Endothelial cell of umbilical vein (primary cell): ENCODE data around the gene ADAMTS12. TPM values are rescaled to one million over a fixed set of nuclear protein-coding genes. Genes with fewer than 3 reads are reported as not detected.

Experiments used
- BruUV-seq: library from RNA; stranded (reverse); fragments of 400-500 nt; replicated peaks from 2 replicates; lab custom pipeline; 2021; lab: Mats Ljungman, UMichigan
- CTCF ChIA-PET: fragments of 300-600, 350-600 bp; sonication (Branson Sonifier 250); formaldehyde crosslinking; loops from one replicate; lab custom pipeline; 2021; ENCODE audit warnings: antibody characterized with exemption, inconsistent platforms; lab: Charles Lee
- POLR2A ChIA-PET: fragments of 300-600, 350-600 bp; sonication (Branson Sonifier 250); formaldehyde crosslinking; loops from one replicate; lab custom pipeline; 2021; ENCODE audit warnings: antibody characterized with exemption, inconsistent platforms; lab: Charles Lee
- DNase-seq: peaks from one replicate; pipeline ENCODE4 v3.0.0-alpha.2; 2011; ENCODE audit warnings: low read depth, low spot score
- FAIRE-seq: peaks from 2 replicates; lab custom pipeline; 2011; peaks lifted over from hg19 to GRCh38; lab: Jason Lieb, UNC
- H2AFZ ChIP-seq: 2 replicates; pipeline ENCODE4 v1.6.0; 2012; ENCODE audit warnings: low read depth, low read length, control low read depth, inconsistent platforms
- H3K27ac ChIP-seq: 2 replicates; pipeline ENCODE4 v1.5.1; 2011; ENCODE audit warnings: low read depth, mild to moderate bottlenecking, control low read depth, low read length, moderate library complexity; ENCODE audit not compliant: insufficient read depth
- H3K27me3 ChIP-seq, 2 experiments: 2 replicates each; pipeline versions ENCODE4 v1.6.0 to v1.6.1; 2011; ENCODE audit warnings: low read length in 2 of 2, mixed read lengths in 1 of 2; ENCODE audit not compliant: control insufficient read depth in 2 of 2, insufficient read depth in 2 of 2
- H3K36me3 ChIP-seq, 2 experiments: 2 replicates in 1 of 2; 3 replicates in 1 of 2; pipeline ENCODE4 v1.5.1; 2011; ENCODE audit warnings: low read length in 2 of 2, mild to moderate bottlenecking in 1 of 2, moderate library complexity in 1 of 2; ENCODE audit not compliant: control insufficient read depth in 2 of 2, insufficient read depth in 2 of 2; ENCODE audit errors: extremely low read depth in 1 of 2
- H3K4me1 ChIP-seq: 3 replicates; pipeline ENCODE4 v1.5.1; 2011; ENCODE audit warnings: mild to moderate bottlenecking, low read length; ENCODE audit not compliant: control insufficient read depth, insufficient read depth; ENCODE audit errors: extremely low read depth
- H3K4me2 ChIP-seq: 2 replicates; pipeline ENCODE4 v1.6.1; 2011; ENCODE audit warnings: low read length, control low read depth, mixed read lengths; ENCODE audit not compliant: insufficient read depth
- H3K4me3 ChIP-seq, 3 experiments: fragments of 200-600 bp in 1 of 3; sonication (generic), shearing (Covaris generic) in 1 of 3; replicated peaks in 1 of 3; 2 replicates each; pipeline ENCODE4 v1.5.1; 2011 to 2016; ENCODE audit warnings: control low read depth in 3 of 3, low read length in 3 of 3, mild to moderate bottlenecking in 2 of 3, inconsistent platforms in 1 of 3, low read depth in 1 of 3, moderate library complexity in 1 of 3; ENCODE audit not compliant: insufficient read depth in 1 of 3
- H3K79me2 ChIP-seq: 2 replicates; pipeline ENCODE4 v1.6.0; 2012; ENCODE audit warnings: low read length, inconsistent platforms; ENCODE audit not compliant: control insufficient read depth, insufficient read depth
- H3K9ac ChIP-seq: replicated peaks from 2 replicates; pipeline ENCODE3; 2011; ENCODE audit warnings: low read length, control low read depth; ENCODE audit not compliant: insufficient read depth; ENCODE audit errors: extremely low read depth
- H3K9me1 ChIP-seq: replicated peaks from 3 replicates; pipeline ENCODE4 v1.6.0; 2011; ENCODE audit warnings: mild to moderate bottlenecking, low read length; ENCODE audit not compliant: control insufficient read depth, insufficient read depth; ENCODE audit errors: extremely low read depth
- H3K9me3 ChIP-seq: replicated peaks from 2 replicates; pipeline ENCODE4 v1.5.1; 2012; ENCODE audit warnings: low read length, inconsistent platforms; ENCODE audit not compliant: control insufficient read depth, insufficient read depth
- H4K20me1 ChIP-seq: replicated peaks from 2 replicates; pipeline ENCODE3; 2011; ENCODE audit warnings: mild to moderate bottlenecking, low read length; ENCODE audit not compliant: control insufficient read depth, insufficient read depth; ENCODE audit errors: extremely low read depth
- CTCF ChIP-seq, 2 donors: IDR thresholded peaks; 1 replicate in 1 of 2; 2 replicates in 1 of 2; pipeline ENCODE4 v1.5.1; 2011; ENCODE audit warnings: low read length in 2 of 2, mild to moderate bottlenecking in 2 of 2, moderate library complexity in 2 of 2, control low read depth in 1 of 2, inconsistent platforms in 1 of 2, low read depth in 1 of 2; ENCODE audit not compliant: insufficient read depth in 1 of 2; ENCODE audit errors: extremely low read depth in 1 of 2
- EZH2 ChIP-seq: IDR thresholded peaks from 2 replicates; pipeline ENCODE4 v1.6.1; 2012; ENCODE audit warnings: borderline replicate concordance, low read depth, mild to moderate bottlenecking, moderate library complexity, low read length, inconsistent platforms; ENCODE audit not compliant: severe bottlenecking
- FOS ChIP-seq: IDR thresholded peaks from 2 replicates; pipeline ENCODE4 v1.6.1; 2011; ENCODE audit warnings: mild to moderate bottlenecking, low read length, moderate library complexity, borderline replicate concordance; ENCODE audit not compliant: insufficient read depth
- GATA2 ChIP-seq: IDR thresholded peaks from 2 replicates; pipeline ENCODE4 v1.7.0; 2011; ENCODE audit warnings: low read depth, mild to moderate bottlenecking, moderate library complexity, mixed read lengths, low read length; ENCODE audit not compliant: insufficient read length, insufficient read depth
- JUN ChIP-seq: IDR thresholded peaks from 2 replicates; pipeline ENCODE4 v1.6.1; 2011; ENCODE audit warnings: borderline replicate concordance, low read depth; ENCODE audit not compliant: insufficient read length, insufficient read depth
- MAX ChIP-seq: IDR thresholded peaks from 2 replicates; pipeline ENCODE4 v1.6.1; 2011; ENCODE audit not compliant: insufficient read depth, insufficient read length
- MYC ChIP-seq: IDR thresholded peaks from one replicate; pipeline ENCODE4 v1.6.1; 2011; ENCODE audit warnings: mild to moderate bottlenecking, low read depth, low read length
- POLR2A ChIP-seq: IDR thresholded peaks from 2 replicates; pipeline ENCODE4 v1.6.1; 2012; ENCODE audit warnings: low read depth, mild to moderate bottlenecking, control low read depth, low read length
- POLR2AphosphoS5 ChIP-seq: IDR thresholded peaks from 2 replicates; pipeline ENCODE4 v1.6.1; 2012; ENCODE audit warnings: low read depth, mild to moderate bottlenecking, control low read depth, low read length, moderate library complexity; ENCODE audit not compliant: insufficient read depth
- dilution Hi-C: fragments of 300-500 bp; cut with MboI; formaldehyde crosslinking; loops from one replicate; pipeline ENCODE4 v1.15.0; 2019; ENCODE audit warnings: low sequenced_read_pairs; ENCODE audit not compliant: extremely low pct_ligation_motif_present
- intact Hi-C: fragments of 100-400 bp; cut with micrococcal nuclease; formaldehyde crosslinking; loops from one replicate; pipeline ENCODE4 v1.10.0; 2022
- polyA plus RNA-seq, 4 experiments: library from polyadenylated mRNA; depleted of rRNA in 3 of 4; stranded (reverse) in 3 of 4; unstranded in 1 of 4; fragments of >200 nt; gene quantifications; 2 replicates each; pipeline versions ENCODE4 v1.2.1 to v1.2.3, GENCODE V29; 2011 to 2012; ENCODE audit warnings: missing spikeins in 1 of 4
- total RNA-seq: library from RNA; stranded (reverse); gene quantifications from 2 replicates; pipeline ENCODE4 v1.2.3, GENCODE V29; 2021

Gene ADAMTS12
- total and polyA plus RNA-seq, 2 donors (not counting 3 experiments of a cell fraction or from before 2014, with no cell fraction given), result 0.88 TPM; not detected in 1

- no peak overlapping the region for H3K4me2 ChIP-seq
Measured at GRCh38 chr5:33812746-33813145, 79.0 kb downstream of the ADAMTS12 start.

More at GRCh38 chr5:33812746-33813145, 79.0 kb downstream of the ADAMTS12 start:
- Histone ChIP-seq H3K9ac (no peak overlapping the region), H4K20me1 (no peaks in the 10 kb centered on the region), H3K27me3 (no peaks in the 10 kb centered on the region), H2AFZ (no peak overlapping the region), H3K9me1 (no peaks in the 10 kb centered on the region), H3K9me3 (no peaks in the 10 kb centered on the region), H3K4me1 (peaks cover 51% of the 10 kb centered on the region), H3K4me3 (no peak overlapping the region), H3K36me3 (no peaks in the 10 kb centered on the region), H3K27ac (no peak overlapping the region), H3K79me2 (no peaks in the 10 kb centered on the region)
- DNase-seq, result no peak
- TF ChIP-seq CTCF (IDR thresholded peaks at IDR 0.05; ENCODE audit: extremely low read depth in 1 of 2, insufficient read depth in 1 of 2, low read depth in 1 of 2, low read length in 2 of 2) (no peak), JUN (no peak), GATA2 (no peak), POLR2AphosphoS5 (no peak), FOS (no peak), MAX (no peak), MYC (no peak), EZH2 (no peak), POLR2A (no peak)
- dilution Hi-C loops, result no loop called here
- BruUV-seq, result no TSS peak
- FAIRE-seq, result no peak
- intact Hi-C loops, result no loop called here
- POLR2A ChIA-PET, result no interaction called here
- CTCF ChIA-PET, result no interaction called here
